Muscle layer of duodenum (tissue), 2 donors: ENCODE data around the gene WNT7B.

ENCODE experiments used
- H3K27ac ChIP-seq: one replicate; pipeline ENCODE4 v1.7.0; 2013; ENCODE audit warnings: mild to moderate bottlenecking, low read length
- H3K27me3 ChIP-seq: one replicate; pipeline ENCODE4 v1.7.0; 2013; ENCODE audit warnings: low read depth, mild to moderate bottlenecking, control low read depth, low read length
- H3K36me3 ChIP-seq, 2 donors: one replicate each; pipeline ENCODE4 v1.7.0; 2013; ENCODE audit warnings: low read length in 2 of 2, control low read depth in 1 of 2, mild to moderate bottlenecking in 1 of 2; ENCODE audit not compliant: insufficient read depth in 2 of 2, control insufficient read depth in 1 of 2
- H3K4me1 ChIP-seq, 2 donors: one replicate each; pipeline ENCODE4 v1.7.0; 2013; ENCODE audit warnings: low read length in 2 of 2, mild to moderate bottlenecking in 2 of 2, control low read depth in 1 of 2, moderate library complexity in 1 of 2; ENCODE audit not compliant: insufficient read depth in 2 of 2, control insufficient read depth in 1 of 2
- H3K4me3 ChIP-seq, 2 donors: one replicate each; pipeline ENCODE4 v1.7.0; 2013; ENCODE audit warnings: low read length in 2 of 2, low read depth in 1 of 2, mild to moderate bottlenecking in 1 of 2
- H3K9me3 ChIP-seq, 2 donors: one replicate each; pipeline ENCODE4 v1.7.0; 2013; ENCODE audit warnings: low read length in 2 of 2, control low read depth in 1 of 2, mild to moderate bottlenecking in 1 of 2; ENCODE audit not compliant: control insufficient read depth in 1 of 2
- donor health status: healthy.

WNT7B gene

GRCh38 chr22:45975164-45976161 lies 1.5 kb downstream of the WNT7B start:
- H3K36me3 ChIP-seq = no peaks in the 10 kb centered on the region
- no peak overlapping the region for H3K27ac ChIP-seq
- no peak overlapping the region for H3K4me3 ChIP-seq
- H3K9me3 ChIP-seq = no peaks in the 10 kb centered on the region
- peaks cover 0 to 49% of the 10 kb centered on the region in 2 donors for H3K4me1 ChIP-seq
- H3K27me3 ChIP-seq = peaks cover 59% of the 10 kb centered on the region

DNA sequence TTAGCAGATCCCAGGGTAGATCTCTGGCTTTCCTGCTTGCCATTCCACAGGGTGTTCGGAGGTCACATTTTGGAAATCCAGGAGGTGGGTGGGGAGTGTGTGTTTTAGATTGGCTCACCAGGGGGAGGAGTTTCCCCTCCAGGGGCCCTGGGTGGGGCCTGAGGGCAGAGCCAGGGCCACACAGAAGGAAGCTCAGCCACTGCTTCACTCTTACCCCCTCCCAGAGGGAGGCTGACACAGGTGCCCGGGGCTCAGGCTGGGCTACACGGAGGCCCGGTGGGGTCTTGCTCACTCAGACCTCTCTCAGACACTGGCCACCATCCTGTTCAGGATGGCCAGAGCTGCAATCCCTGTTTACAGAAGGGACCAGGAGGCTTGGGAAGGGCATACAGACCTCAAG lies 2.5 kb downstream of the WNT7B start:
- peaks cover 0 to 50% of the 10 kb centered on the region in 2 donors for H3K4me1 ChIP-seq
- H3K27ac ChIP-seq = no peak overlapping the region
- no peaks in the 10 kb centered on the region for H3K36me3 ChIP-seq
- no peaks in the 10 kb centered on the region for H3K9me3 ChIP-seq
- H3K27me3 ChIP-seq = peaks cover 65% of the 10 kb centered on the region
- H3K4me3 ChIP-seq = no peak overlapping the region

GRCh38 chr22:45972889-45973253 lies 4.1 kb downstream of the WNT7B start:
- Histone ChIP-seq H3K4me1 (peaks cover 0 to 38% of the 10 kb centered on the region in 2 donors), H3K27ac (no peak overlapping the region), H3K4me3 (no peak overlapping the region), H3K36me3 (no peaks in the 10 kb centered on the region), H3K27me3 (peaks cover 56% of the 10 kb centered on the region), H3K9me3 (no peaks in the 10 kb centered on the region)

- Histone ChIP-seq H3K27me3 (peaks cover 51% of the 10 kb centered on the region), H3K36me3 (no peaks in the 10 kb centered on the region), H3K9me3 (no peaks in the 10 kb centered on the region), H3K4me1 (peaks cover 0 to 32% of the 10 kb centered on the region in 2 donors), H3K4me3 (no peak overlapping the region), H3K27ac (no peak overlapping the region)
These were observed 4.7 kb downstream of the WNT7B start for GRCh38 chr22:45972091-45972888.

DNA sequence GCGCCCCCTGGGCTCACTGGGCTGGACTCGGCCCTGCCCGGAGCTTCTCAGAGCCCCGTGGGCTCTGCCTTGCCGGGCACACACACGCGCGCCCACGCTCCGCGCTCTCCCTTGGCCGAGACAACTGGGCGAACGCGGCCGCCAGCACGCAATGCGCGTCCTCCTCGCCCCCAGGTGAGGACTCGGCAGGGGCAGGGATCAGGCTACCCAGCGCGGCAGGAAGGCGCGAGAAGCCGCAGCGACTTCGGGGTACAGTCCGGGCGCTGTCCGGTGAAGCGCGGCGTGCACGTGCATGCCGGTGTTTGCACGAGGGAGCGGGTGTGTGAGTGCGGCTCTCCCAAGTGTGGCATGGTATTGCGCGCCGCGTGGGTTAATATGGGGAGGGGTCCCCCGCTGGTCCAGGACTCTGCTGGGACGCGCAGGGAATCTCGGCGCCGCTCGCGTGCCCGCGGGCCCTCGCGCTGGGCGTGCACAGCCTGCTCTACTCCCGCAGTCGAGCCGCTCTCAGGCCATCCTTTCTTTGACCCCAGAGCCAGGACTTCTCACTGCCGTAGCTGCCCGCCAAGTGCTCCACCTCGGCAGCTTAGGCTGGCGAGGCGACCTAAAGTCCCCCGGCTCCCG lies 5.4 kb downstream of the WNT7B start:
- H3K27me3 ChIP-seq = peaks cover 51% of the 10 kb centered on the region
- no peaks in the 10 kb centered on the region for H3K36me3 ChIP-seq
- H3K4me1 ChIP-seq = peaks cover 0 to 26% of the 10 kb centered on the region in 2 donors
- H3K9me3 ChIP-seq = no peaks in the 10 kb centered on the region
- no peak overlapping the region for H3K27ac ChIP-seq
- H3K4me3 ChIP-seq = peak overlapping the region in 1 of 2 donors; percentile 58

- Histone ChIP-seq H3K9me3 (no peaks in the 10 kb centered on the region), H3K27ac (no peak overlapping the region), H3K36me3 (no peaks in the 10 kb centered on the region), H3K4me1 (peaks cover 0 to 22% of the 10 kb centered on the region in 2 donors), H3K4me3 (peak overlapping the region in 1 of 2 donors; percentile 58), H3K27me3 (peaks cover 51% of the 10 kb centered on the region)
These were observed 6.1 kb downstream of the WNT7B start for GRCh38 chr22:45970705-45971407.

GRCh38 chr22:45969801-45970470 lies 7.0 kb downstream of the WNT7B start:
- Histone ChIP-seq H3K9me3 (no peaks in the 10 kb centered on the region), H3K4me1 (peaks cover 0 to 14% of the 10 kb centered on the region in 2 donors), H3K36me3 (no peaks in the 10 kb centered on the region), H3K4me3 (no peak overlapping the region), H3K27ac (no peak overlapping the region), H3K27me3 (peaks cover 43% of the 10 kb centered on the region)

- Histone ChIP-seq H3K4me3 (no peak overlapping the region), H3K4me1 (peaks cover 0 to 14% of the 10 kb centered on the region in 2 donors), H3K27ac (no peak overlapping the region), H3K36me3 (no peaks in the 10 kb centered on the region), H3K27me3 (peaks cover 38% of the 10 kb centered on the region), H3K9me3 (no peaks in the 10 kb centered on the region)
These were observed 7.6 kb downstream of the WNT7B start for GRCh38 chr22:45969414-45969799.

GRCh38 chr22:45968751-45969413 lies 8.1 kb downstream of the WNT7B start:
- H3K27me3 ChIP-seq = peaks cover 35% of the 10 kb centered on the region

More at GRCh38 chr22:45968751-45969413, 8.1 kb downstream of the WNT7B start:
- Histone ChIP-seq H3K4me3 (no peak overlapping the region), H3K36me3 (no peaks in the 10 kb centered on the region), H3K4me1 (peaks cover 0 to 14% of the 10 kb centered on the region in 2 donors), H3K9me3 (no peaks in the 10 kb centered on the region), H3K27ac (no peak overlapping the region)
